ENCODE results near the gene WSB1. TPM values are rescaled to one million over a fixed set of nuclear protein-coding genes. Genes with fewer than 3 reads are reported as not detected.

The WSB1 gene
- total RNA-seq, 4 donors from 2014 or later: 89.2 to 218 (median 168) TPM

- no peak overlapping the region for H3K27ac ChIP-seq
- no peak overlapping the region for H3K4me3 ChIP-seq (replicated peaks in 1 of 3)
- H3K36me3 ChIP-seq: no peaks in the 10 kb centered on the region
- intact Hi-C loops (cut with DNase I): loop anchor here (5.0 kb wide), 1 partner anchor 91 kb away; no protein-coding TSS in a partner anchor
- no peak for DNase-seq
- WGBS, 2 donors: 90 to 95% methylated on average over 8 of the region's 8 CpGs
- H3K4me1 ChIP-seq: peaks cover 11 to 12% of the 10 kb centered on the region in 2 donors
- H3K9me3 ChIP-seq: no peaks in the 10 kb centered on the region
- no peak for TF ChIP-seq POLR2A (IDR thresholded peaks at IDR 0.05)
- TF ChIP-seq CTCF (IDR thresholded peaks at IDR 0.05): no peak
- no peaks in the 10 kb centered on the region for H3K27me3 ChIP-seq
Observed at GRCh38 chr17:27356091-27356705, 62.3 kb downstream of the WSB1 start.

GRCh38 chr17:27357236-27357635, 63.3 kb downstream of the WSB1 start:
- intact Hi-C loops (cut with DNase I): loop anchor here (5.0 kb wide), 1 partner anchor 90 kb away; no protein-coding TSS in a partner anchor
- Histone ChIP-seq H3K27me3 (no peaks in the 10 kb centered on the region), H3K36me3 (no peaks in the 10 kb centered on the region), H3K27ac (no peak overlapping the region), H3K4me1 (peaks cover 11 to 12% of the 10 kb centered on the region in 2 donors), H3K9me3 (no peaks in the 10 kb centered on the region), H3K4me3 (replicated peaks in 1 of 3) (no peak overlapping the region)
- 85 to 86% methylated on average over 4 to 5 of the region's 5 CpGs for WGBS, 2 donors
- DNase-seq: no peak
- no peak for TF ChIP-seq POLR2A (IDR thresholded peaks at IDR 0.05)
- TF ChIP-seq CTCF (IDR thresholded peaks at IDR 0.05): no peak

GRCh38 chr17:27360507-27360906, 66.6 kb downstream of the WSB1 start:
- no peaks in the 10 kb centered on the region for H3K36me3 ChIP-seq
- intact Hi-C loops (cut with DNase I): no loop called here
- H3K4me3 ChIP-seq (replicated peaks in 1 of 3): no peak overlapping the region
- 83 to 84% methylated on average over 8 of the region's 8 CpGs for WGBS, 2 donors
- no peaks in the 10 kb centered on the region for H3K27me3 ChIP-seq
- no peak for DNase-seq
- no peak for TF ChIP-seq POLR2A (IDR thresholded peaks at IDR 0.05)
- no peak for TF ChIP-seq CTCF (IDR thresholded peaks at IDR 0.05)
- no peak overlapping the region for H3K27ac ChIP-seq
- H3K9me3 ChIP-seq: no peaks in the 10 kb centered on the region
- H3K4me1 ChIP-seq: no peaks in the 10 kb centered on the region

DNA sequence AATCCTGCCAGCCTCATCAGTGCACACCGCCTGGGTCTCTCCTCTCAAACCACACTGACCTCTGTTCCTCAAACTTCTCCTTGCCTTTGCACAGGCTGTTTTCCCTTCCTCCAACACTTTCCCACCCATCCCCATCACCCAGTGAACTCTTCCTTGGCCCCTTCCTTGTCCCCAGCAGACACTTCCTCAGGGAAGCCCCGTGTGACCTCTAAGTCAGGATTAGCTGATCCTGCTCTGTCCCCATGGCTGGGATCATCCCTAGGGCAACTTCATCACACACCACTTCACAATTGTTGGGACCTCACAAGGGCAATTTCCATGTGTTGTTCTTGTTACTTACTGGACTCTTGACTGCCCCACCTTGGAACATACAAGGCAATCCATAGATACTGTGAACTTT, 67.8 kb downstream of the WSB1 start:
- TF ChIP-seq CTCF (IDR thresholded peaks at IDR 0.05) (no peak), POLR2A (IDR thresholded peaks at IDR 0.05) (no peak)
- Histone ChIP-seq H3K36me3 (no peaks in the 10 kb centered on the region), H3K4me1 (no peaks in the 10 kb centered on the region), H3K27ac (no peak overlapping the region), H3K27me3 (no peaks in the 10 kb centered on the region), H3K4me3 (replicated peaks in 1 of 3) (no peak overlapping the region), H3K9me3 (no peaks in the 10 kb centered on the region)
- WGBS, 2 donors: 62 to 86% methylated on average over 2 of the region's 2 CpGs
- intact Hi-C loops (cut with DNase I): no loop called here
- no peak for DNase-seq

DNA sequence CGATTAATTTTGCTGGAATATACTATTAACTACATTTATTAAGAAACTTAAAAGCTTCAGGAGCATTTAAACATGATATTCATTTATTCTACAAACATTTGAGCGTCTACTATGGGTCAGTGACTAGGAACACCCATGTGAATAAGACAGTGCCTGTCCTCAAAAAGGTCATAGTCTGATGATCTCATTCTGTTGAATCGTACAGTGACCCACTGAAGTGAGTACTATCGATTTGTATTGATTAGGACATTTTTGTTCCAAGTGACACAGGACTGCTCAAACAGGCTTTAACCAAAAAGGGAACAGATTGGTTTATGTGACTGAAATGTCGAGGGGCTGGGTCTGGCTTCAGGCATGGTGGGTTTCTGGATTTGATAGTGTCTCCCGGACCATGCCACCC, 68.6 kb downstream of the WSB1 start:
- H3K9me3 ChIP-seq: no peaks in the 10 kb centered on the region
- 77 to 82% methylated on average over 6 of the region's 6 CpGs for WGBS, 2 donors
- no peak overlapping the region for H3K27ac ChIP-seq
- H3K36me3 ChIP-seq: no peaks in the 10 kb centered on the region
- H3K4me3 ChIP-seq (replicated peaks in 1 of 3): no peak overlapping the region
- intact Hi-C loops (cut with DNase I): no loop called here
- no peak for DNase-seq
- H3K27me3 ChIP-seq: no peaks in the 10 kb centered on the region
- H3K4me1 ChIP-seq: no peaks in the 10 kb centered on the region
- TF ChIP-seq POLR2A (IDR thresholded peaks at IDR 0.05) (no peak), CTCF (IDR thresholded peaks at IDR 0.05) (no peak)
